Heart right ventricle (tissue), 16 donors: ENCODE data around the gene RCN2. TPM values are rescaled to one million over a fixed set of nuclear protein-coding genes. Genes with fewer than 3 reads are reported as not detected.

Experiments
- ATAC-seq, 8 donors: fragments of 200-7000 bp; cut with Tn5 transposase; one replicate each; pipeline ENCODE4 v1.9.1; 2020; ENCODE audit warnings: mild to moderate bottlenecking in 8 of 8, moderate library complexity in 8 of 8, moderate number of reproducible peaks in 1 of 8
- DNase-seq, 2 donors: peaks; one replicate each; pipeline ENCODE4 v3.0.0-alpha.2; 2020
- H3K27ac ChIP-seq, 10 donors: fragments of 200-600 bp; sonication (generic) in 2 of 10; one replicate each; pipeline versions ENCODE4 v1.5.0 to v1.8.0; 2020 to 2022; ENCODE audit warnings: mild to moderate bottlenecking in 3 of 10
- H3K27me3 ChIP-seq, 7 donors: fragments of 200-600 bp; one replicate each; pipeline ENCODE4 v1.8.0; 2021 to 2022; ENCODE audit warnings: mild to moderate bottlenecking in 2 of 7
- H3K36me3 ChIP-seq, 9 donors: fragments of 200-600 bp; sonication (generic) in 1 of 9; one replicate each; pipeline versions ENCODE4 v1.5.0 to v1.8.0; 2020 to 2022; ENCODE audit warnings: mild to moderate bottlenecking in 2 of 9
- H3K4me1 ChIP-seq, 9 donors: fragments of 200-600 bp; sonication (generic) in 1 of 9; one replicate each; pipeline versions ENCODE4 v1.5.0 to v1.8.0; 2020 to 2022; ENCODE audit warnings: mild to moderate bottlenecking in 4 of 9
- H3K4me3 ChIP-seq, 10 donors: fragments of 200-600 bp; sonication (generic) in 2 of 10; one replicate each; pipeline versions ENCODE4 v1.5.0 to v1.8.0; 2020 to 2022; ENCODE audit warnings: mild to moderate bottlenecking in 7 of 10, moderate library complexity in 2 of 10
- H3K9me3 ChIP-seq, 11 donors: fragments of 200-600 bp in 10 of 11; sonication (generic) in 2 of 11; one replicate each; pipeline versions ENCODE4 v1.5.0 to v1.8.0; 2013 to 2022; ENCODE audit warnings: mild to moderate bottlenecking in 2 of 11, control low read depth in 1 of 11, moderate library complexity in 1 of 11
- WGBS, 2 donors: extraction: QIAGEN DNeasy Blood & Tissue Kit; methylation state at CpG; one replicate each; pipeline ENCODE4 v1.1.7; 2013; ENCODE audit warnings: inconsistent platforms in 1 of 2; 5-methylcytosine and 5-hydroxymethylcytosine counted together
- intact Hi-C, 10 donors: fragments of 100-400 bp; cut with DNase I; formaldehyde crosslinking; loops; one replicate each; pipeline versions ENCODE4 v1.11.1 to v1.14.2; 2022
- polyA plus RNA-seq, 2 donors: library from polyadenylated mRNA; stranded (reverse); fragments of 200-250 nt; gene quantifications; one replicate each; pipeline ENCODE4 v1.2.3, GENCODE V29; 2013
- total RNA-seq, 10 donors: library from RNA; stranded (reverse); fragmentation: NEBNext Ultra II Directional in 3 of 10; extraction: Animal tissue kit (Norgen Biotek cat#: 25700) in 3 of 10; gene quantifications; one replicate each; pipeline versions ENCODE4 v1.2.1 to v1.2.4, GENCODE V29; 2021 to 2023
- TF ChIP-seq, protein P1 (sequence below), 9 donors: fragments of 200-600 bp; sonication (generic) in 2 of 9; IDR thresholded peaks; one replicate each; pipeline versions ENCODE4 v1.5.0 to v1.8.0; 2021 to 2022; ENCODE audit warnings: antibody characterized with exemption in 9 of 9, mild to moderate bottlenecking in 5 of 9, moderate library complexity in 1 of 9
- donor health status: Arrhythmogenic right ventricular cardiomyopathy.
- donor health status: ischemic (EF 13 %, LVEDD 7.1; RV severe dilation, severe dysfunction).
- donor health status: healthy with polysubstance abuse.
- donor health status: DM: no; HTN: yes; CAD: no.
- donor health status: DM: no; HTN: no; CAD: no.
- donor health status: ischemic (EF 25% LVEDD 6.9; RV normal size, moderate dysfunction).
- donor health status: ischemic (EF 25% LVEDD 5.7; RV mildly dilated, moderate dysfunction).
- donor health status: healthy.
- donor health status: DM: yes; HTN: yes; CAD: no.
- donor health status: Ischemic cardiomyopathy.
- donor health status: ischemic (EF 35%, LVEDD 5.7; RV mildly dilated, moderate dysfunction).
- donor health status: nonischemic (EF 11% LVEDD 7.7; RV severe dilation, severe dysfunction).
- donor health status: DM: yes; HTN: yes; CAD: no.
- donor health status: PGD.
- donor health status: ischemic (EF 29% LVEDD 5.4; RV normal size, mild dysfunction).
- donor health status: nonischemic (EF 23%, LVEDD 6.1; RV moderate dilation, normal function).

The RCN2 gene
- total and polyA plus RNA-seq, 12 donors: 14.7 to 31.3 (median 27.5) TPM

DNA sequence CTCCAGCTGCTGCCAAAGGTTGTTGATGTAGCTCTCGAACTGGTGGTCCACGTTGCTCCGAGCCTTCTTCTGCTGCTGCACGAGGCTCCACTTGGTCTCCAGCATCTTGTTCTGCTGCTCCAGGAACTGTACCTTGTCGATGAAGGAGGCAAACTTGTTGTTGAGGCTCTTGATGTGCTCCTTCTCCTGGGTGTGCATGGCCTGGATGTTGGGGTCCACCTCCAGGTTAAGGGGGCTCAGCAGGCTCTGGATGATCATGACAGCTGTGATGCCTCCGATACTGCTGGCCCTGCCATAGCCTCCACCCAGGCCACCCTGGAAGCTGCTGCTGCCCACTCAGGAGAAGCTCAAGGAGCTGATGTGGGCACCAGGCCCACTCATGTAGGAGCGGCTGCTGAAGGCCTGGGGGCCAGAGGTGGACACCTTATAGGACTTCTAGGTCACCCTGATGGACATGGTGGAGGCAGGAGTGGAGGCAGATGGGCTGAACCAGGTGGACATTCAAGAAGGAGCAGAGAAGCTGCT is 48.5 kb downstream of the RCN2 start:
- intact Hi-C loops: loop anchor here in 1 of 10 donors (10.0 kb wide), 1 partner anchor 45 kb away; no protein-coding TSS in a partner anchor
- no peak overlapping the region for H3K27ac ChIP-seq
- H3K9me3 ChIP-seq: peaks cover 0 to 12% (median 0%) of the 10 kb centered on the region in 11 donors
- 90 to 91% methylated on average over 7 of the region's 7 CpGs for WGBS, 2 donors
- DNase-seq: no peak
- no peaks in the 10 kb centered on the region for H3K27me3 ChIP-seq
- peaks cover 0 to 26% (median 0%) of the 10 kb centered on the region in 9 donors for H3K4me1 ChIP-seq
- no peaks in the 10 kb centered on the region for H3K36me3 ChIP-seq
- no peak overlapping the region for H3K4me3 ChIP-seq
- TF ChIP-seq, protein P1, sequence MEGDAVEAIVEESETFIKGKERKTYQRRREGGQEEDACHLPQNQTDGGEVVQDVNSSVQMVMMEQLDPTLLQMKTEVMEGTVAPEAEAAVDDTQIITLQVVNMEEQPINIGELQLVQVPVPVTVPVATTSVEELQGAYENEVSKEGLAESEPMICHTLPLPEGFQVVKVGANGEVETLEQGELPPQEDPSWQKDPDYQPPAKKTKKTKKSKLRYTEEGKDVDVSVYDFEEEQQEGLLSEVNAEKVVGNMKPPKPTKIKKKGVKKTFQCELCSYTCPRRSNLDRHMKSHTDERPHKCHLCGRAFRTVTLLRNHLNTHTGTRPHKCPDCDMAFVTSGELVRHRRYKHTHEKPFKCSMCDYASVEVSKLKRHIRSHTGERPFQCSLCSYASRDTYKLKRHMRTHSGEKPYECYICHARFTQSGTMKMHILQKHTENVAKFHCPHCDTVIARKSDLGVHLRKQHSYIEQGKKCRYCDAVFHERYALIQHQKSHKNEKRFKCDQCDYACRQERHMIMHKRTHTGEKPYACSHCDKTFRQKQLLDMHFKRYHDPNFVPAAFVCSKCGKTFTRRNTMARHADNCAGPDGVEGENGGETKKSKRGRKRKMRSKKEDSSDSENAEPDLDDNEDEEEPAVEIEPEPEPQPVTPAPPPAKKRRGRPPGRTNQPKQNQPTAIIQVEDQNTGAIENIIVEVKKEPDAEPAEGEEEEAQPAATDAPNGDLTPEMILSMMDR (IDR thresholded peaks at IDR 0.05): no peak
- ATAC-seq: no peak

DNA sequence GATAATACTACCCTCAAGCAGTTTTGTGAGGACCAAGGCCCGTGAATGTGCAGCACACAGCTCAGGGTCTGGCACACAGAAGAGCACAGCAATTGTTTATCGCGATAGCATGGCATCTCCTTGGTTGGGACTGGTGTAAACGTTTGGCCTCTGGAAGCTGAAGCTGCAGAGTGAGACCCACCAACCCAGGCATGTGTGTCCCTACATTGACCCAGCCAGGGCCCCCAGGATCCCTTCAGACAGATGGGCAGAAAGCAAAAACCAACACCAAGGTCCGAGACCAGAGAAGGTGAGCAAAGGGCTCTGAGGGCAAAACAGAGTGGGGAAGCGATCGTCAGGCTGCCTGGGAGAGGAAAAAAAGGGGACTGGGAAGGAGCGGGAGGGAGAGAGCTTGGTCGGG is 50.8 kb downstream of the RCN2 start:
- intact Hi-C loops: no loop called here
- Histone ChIP-seq H3K4me3 (no peak overlapping the region), H3K36me3 (no peaks in the 10 kb centered on the region), H3K27ac (no peak overlapping the region), H3K27me3 (no peaks in the 10 kb centered on the region), H3K4me1 (peaks cover 0 to 30% (median 0%) of the 10 kb centered on the region in 9 donors), H3K9me3 (peaks cover 0 to 12% (median 0%) of the 10 kb centered on the region in 11 donors)
- no peak for ATAC-seq
- TF ChIP-seq, protein P1 (IDR thresholded peaks at IDR 0.05): no peak
- DNase-seq: no peak
- 91 to 92% methylated on average over 9 of the region's 9 CpGs for WGBS, 2 donors

DNA sequence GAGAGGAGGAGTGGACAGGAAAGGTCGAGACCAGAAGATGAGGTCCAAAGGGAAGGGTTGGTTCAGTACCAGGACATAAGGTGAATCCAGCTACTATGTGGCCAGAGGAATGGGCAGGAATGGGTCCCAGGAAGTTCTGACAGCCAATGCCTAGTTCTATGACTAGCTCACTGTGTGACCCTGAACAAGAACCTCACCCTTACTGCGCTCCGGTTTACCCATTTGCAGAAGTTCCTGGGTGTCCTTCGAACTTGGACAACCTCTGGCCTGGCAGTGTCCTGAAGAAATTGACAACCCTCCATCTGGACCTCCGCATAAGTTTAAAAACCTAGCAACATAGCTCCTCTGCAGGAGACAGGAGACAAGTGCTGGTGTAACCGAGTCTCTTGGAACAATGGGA is 51.2 kb downstream of the RCN2 start:
- Histone ChIP-seq H3K4me3 (no peak overlapping the region), H3K27ac (no peak overlapping the region), H3K9me3 (peaks cover 0 to 10% (median 0%) of the 10 kb centered on the region in 11 donors), H3K27me3 (no peaks in the 10 kb centered on the region), H3K4me1 (peaks cover 0 to 34% (median 0%) of the 10 kb centered on the region in 9 donors), H3K36me3 (no peaks in the 10 kb centered on the region)
- DNase-seq (no peak), ATAC-seq (no peak)
- TF ChIP-seq, protein P1 (IDR thresholded peaks at IDR 0.05): no peak
- 86 to 88% methylated on average over 6 of the region's 6 CpGs for WGBS, 2 donors
- intact Hi-C loops: no loop called here

DNA sequence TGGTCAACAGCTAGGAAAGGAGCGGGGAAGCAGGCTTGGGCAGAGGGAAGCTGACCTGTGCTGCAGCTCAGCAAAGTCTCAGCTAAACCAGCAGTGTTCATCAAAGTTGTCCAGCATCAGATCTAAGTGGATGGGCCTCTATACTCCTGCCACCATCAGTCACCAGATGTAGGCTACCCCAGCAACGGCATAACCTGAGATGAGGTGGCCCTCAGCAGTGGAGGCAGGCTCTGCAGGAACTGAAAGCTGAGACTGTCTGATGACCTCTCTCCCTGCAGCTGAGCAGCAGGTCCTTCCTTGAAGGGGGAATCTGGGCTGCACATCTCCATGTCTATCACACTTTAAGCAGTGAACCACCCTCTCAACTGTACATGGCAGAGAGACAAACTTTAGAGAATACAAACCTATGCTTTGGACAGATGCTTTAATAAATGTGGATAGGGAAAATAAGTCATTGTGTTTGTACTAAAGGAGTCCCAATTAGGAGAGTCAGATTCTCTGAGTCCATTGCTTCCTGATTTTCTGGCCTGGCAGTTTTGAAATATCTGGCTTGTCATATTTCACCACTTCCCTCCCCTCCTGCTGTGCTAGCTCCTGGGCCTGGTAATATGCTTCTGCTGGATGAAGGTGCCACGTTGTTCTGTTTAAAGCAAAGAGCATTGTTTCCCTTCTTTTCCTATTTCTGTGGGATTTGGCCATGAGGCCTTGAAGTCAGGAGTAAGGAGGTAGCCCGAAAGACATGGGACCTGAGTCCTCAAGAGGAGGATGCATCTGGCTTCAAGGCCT is 52.2 kb downstream of the RCN2 start:
- Histone ChIP-seq H3K27ac (peak overlapping the region in 2 of 10 donors; percentile 23 to 74), H3K4me1 (peaks cover 0 to 44% (median 9%) of the 10 kb centered on the region in 9 donors), H3K4me3 (no peak overlapping the region), H3K36me3 (no peaks in the 10 kb centered on the region), H3K9me3 (no peaks in the 10 kb centered on the region), H3K27me3 (no peaks in the 10 kb centered on the region)
- DNase-seq (no peak), ATAC-seq (peak in 3 of 8 donors; percentile 14 to 47 (median 46))
- intact Hi-C loops: no loop called here
- TF ChIP-seq, protein P1 (IDR thresholded peaks at IDR 0.05): no peak
- 85 to 90% methylated on average over 4 of the region's 4 CpGs for WGBS, 2 donors
